Measurements from ENCODE around the gene WIPF1. TPM values are rescaled to one million over a fixed set of nuclear protein-coding genes. Genes with fewer than 3 reads are reported as not detected.

Gene WIPF1
- polyA plus RNA-seq, 1 of the 3 experiments (the other 2 are of a cell fraction): 56.7 TPM

GRCh38 chr2:174555998-174556397 lies 41.6 kb downstream of the WIPF1 start:
- Histone ChIP-seq H3K36me3 (replicated peaks in 1 of 2; ENCODE audit: control insufficient read depth in 1 of 2, insufficient read depth in 2 of 2, low read length in 1 of 2) (peaks cover 19 to 30% of the 10 kb centered on the region in 2 experiments), H3K79me2 (ENCODE audit: insufficient read depth) (no peaks in the 10 kb centered on the region), H3K9me3 (no peaks in the 10 kb centered on the region), H4K20me1 (ENCODE audit: insufficient read depth) (no peaks in the 10 kb centered on the region), H3K27ac (ENCODE audit: low read depth in 2 of 2, low read length in 1 of 2) (no peak overlapping the region), H3K4me1 (ENCODE audit: control insufficient read depth in 1 of 2, insufficient read depth in 2 of 2, low read depth in 1 of 2, low read length in 1 of 2) (no peaks in the 10 kb centered on the region), H3F3A (replicated peaks; ENCODE audit: insufficient read depth) (no peaks in the 10 kb centered on the region), H2AFZ (ENCODE audit: low read depth) (no peak overlapping the region), H3K27me3 (ENCODE audit: insufficient read depth) (no peaks in the 10 kb centered on the region), H3K4me2 (no peak overlapping the region), H3K4me3 (ENCODE audit: low read depth in 2 of 2, low read length in 1 of 2) (no peak overlapping the region), H3K9ac (no peak overlapping the region), H3K9me2 (no peaks in the 10 kb centered on the region)
- DNase-seq: no peak
- CTCF ChIA-PET: interaction anchor here (0.8 to 3.4 kb wide), 6 partner anchors 9 to 93 kb away, joined by 3 to 14 read pairs (median 6); no protein-coding TSS in a partner anchor
- POLR2A ChIA-PET: interaction anchor here (0.6 kb wide), 1 partner anchor 179 kb away, joined by 4 read pairs; no protein-coding TSS in a partner anchor
- WGBS (ENCODE audit: low lambda C conversion rate): 78% methylated on average over 4 of the region's 4 CpGs
- TF ChIP-seq NFIC (IDR thresholded peaks at IDR 0.05; ENCODE audit: borderline replicate concordance) (no peak), FOXM1 (IDR thresholded peaks at IDR 0.05; ENCODE audit: low read depth) (no peak), EP300 (IDR thresholded peaks at IDR 0.05; ENCODE audit: borderline replicate concordance in 1 of 2, low read depth in 1 of 2, low read length in 1 of 2) (no peak)

- POLR2A ChIA-PET: no interaction called here
- Histone ChIP-seq H3K9me3 (no peaks in the 10 kb centered on the region), H3K9me2 (no peaks in the 10 kb centered on the region), H2AFZ (ENCODE audit: low read depth) (no peak overlapping the region), H3K27ac (ENCODE audit: low read depth in 2 of 2, low read length in 1 of 2) (no peak overlapping the region), H3F3A (replicated peaks; ENCODE audit: insufficient read depth) (no peaks in the 10 kb centered on the region), H3K36me3 (replicated peaks in 1 of 2; ENCODE audit: control insufficient read depth in 1 of 2, insufficient read depth in 2 of 2, low read length in 1 of 2) (peaks cover 16 to 17% of the 10 kb centered on the region in 2 experiments), H3K4me2 (no peak overlapping the region), H4K20me1 (ENCODE audit: insufficient read depth) (no peaks in the 10 kb centered on the region), H3K79me2 (ENCODE audit: insufficient read depth) (no peaks in the 10 kb centered on the region), H3K27me3 (ENCODE audit: insufficient read depth) (no peaks in the 10 kb centered on the region), H3K4me3 (ENCODE audit: low read depth in 2 of 2, low read length in 1 of 2) (no peak overlapping the region), H3K9ac (no peak overlapping the region), H3K4me1 (ENCODE audit: control insufficient read depth in 1 of 2, insufficient read depth in 2 of 2, low read depth in 1 of 2, low read length in 1 of 2) (no peaks in the 10 kb centered on the region)
- no peak for DNase-seq
- TF ChIP-seq PBX3 (IDR thresholded peaks at IDR 0.05) (no peak), EP300 (IDR thresholded peaks at IDR 0.05; ENCODE audit: borderline replicate concordance in 1 of 2, low read depth in 1 of 2, low read length in 1 of 2) (no peak), RCOR1 (IDR thresholded peaks at IDR 0.05; ENCODE audit: low read length) (no peak), MXI1 (IDR thresholded peaks at IDR 0.05; ENCODE audit: low read depth, low read length) (no peak), FOSL2 (IDR thresholded peaks at IDR 0.05; ENCODE audit: borderline replicate concordance, low read depth) (no peak), RXRA (IDR thresholded peaks at IDR 0.05; ENCODE audit: borderline replicate concordance, low read depth) (no peak)
- TF ChIP-seq, protein P1, sequence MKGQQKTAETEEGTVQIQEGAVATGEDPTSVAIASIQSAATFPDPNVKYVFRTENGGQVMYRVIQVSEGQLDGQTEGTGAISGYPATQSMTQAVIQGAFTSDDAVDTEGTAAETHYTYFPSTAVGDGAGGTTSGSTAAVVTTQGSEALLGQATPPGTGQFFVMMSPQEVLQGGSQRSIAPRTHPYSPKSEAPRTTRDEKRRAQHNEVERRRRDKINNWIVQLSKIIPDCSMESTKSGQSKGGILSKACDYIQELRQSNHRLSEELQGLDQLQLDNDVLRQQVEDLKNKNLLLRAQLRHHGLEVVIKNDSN (IDR thresholded peaks at IDR 0.05; ENCODE audit: borderline replicate concordance, low read depth): no peak
- CTCF ChIA-PET: interaction anchor here (1.7 to 3.4 kb wide), 3 partner anchors 7 to 92 kb away, joined by 8 to 14 read pairs (median 12); no protein-coding TSS in a partner anchor
- WGBS (ENCODE audit: low lambda C conversion rate): 94% methylated on average over 4 of the region's 4 CpGs
Measured at GRCh38 chr2:174554529-174555150, 43.0 kb downstream of the WIPF1 start.
